Neural cell (in vitro differentiated cells): ENCODE measurements around the gene SGCE.

Source experiments
- EP300 ChIP-seq: fragments of 450-650 bp; conservative IDR thresholded peaks from 2 replicates; pipeline ENCODE4 v1.6.1; 2014; ENCODE audit warnings: antibody characterized with exemption, mild to moderate bottlenecking, moderate library complexity; ENCODE audit not compliant: poor library complexity, severe bottlenecking
- EZH2 ChIP-seq: fragments of 200-600, 300-800 bp; shearing (Covaris generic), sonication (generic); IDR thresholded peaks from 2 replicates; pipeline ENCODE4 v1.6.1; 2014; ENCODE audit warnings: antibody characterized with exemption, low read length, borderline replicate concordance, mild to moderate bottlenecking; ENCODE audit not compliant: insufficient read depth, poor library complexity, severe bottlenecking
- MXI1 ChIP-seq: fragments of 450-650 bp; conservative IDR thresholded peaks from 2 replicates; pipeline ENCODE4 v1.6.1; 2014; ENCODE audit warnings: antibody characterized with exemption, mild to moderate bottlenecking; ENCODE audit not compliant: poor library complexity, severe bottlenecking
- POLR2AphosphoS5 ChIP-seq: IDR thresholded peaks from 2 replicates; pipeline ENCODE4 v1.6.1; 2012
- RAD21 ChIP-seq: fragments of 450-650 bp; conservative IDR thresholded peaks from 2 replicates; pipeline ENCODE4 v1.6.1; 2014; ENCODE audit warnings: antibody characterized with exemption, mild to moderate bottlenecking, moderate library complexity
- SMC3 ChIP-seq: fragments of 450-650 bp; conservative IDR thresholded peaks from 2 replicates; pipeline ENCODE4 v1.6.1; 2014; ENCODE audit warnings: antibody characterized with exemption, mild to moderate bottlenecking, moderate library complexity; ENCODE audit not compliant: poor library complexity
- TAF1 ChIP-seq: IDR thresholded peaks from 2 replicates; pipeline ENCODE4 v1.6.1; 2012; ENCODE audit warnings: low read depth
- TF ChIP-seq, protein P1 (sequence below): fragments of 450-650 bp; IDR thresholded peaks from 2 replicates; pipeline ENCODE4 v1.5.1; 2014; ENCODE audit warnings: antibody characterized with exemption, mild to moderate bottlenecking, moderate library complexity; ENCODE audit not compliant: poor library complexity, severe bottlenecking
- TF ChIP-seq, protein P2 (sequence below): IDR thresholded peaks from 2 replicates; pipeline ENCODE4 v1.6.1; 2012; ENCODE audit warnings: borderline replicate concordance

DNA sequence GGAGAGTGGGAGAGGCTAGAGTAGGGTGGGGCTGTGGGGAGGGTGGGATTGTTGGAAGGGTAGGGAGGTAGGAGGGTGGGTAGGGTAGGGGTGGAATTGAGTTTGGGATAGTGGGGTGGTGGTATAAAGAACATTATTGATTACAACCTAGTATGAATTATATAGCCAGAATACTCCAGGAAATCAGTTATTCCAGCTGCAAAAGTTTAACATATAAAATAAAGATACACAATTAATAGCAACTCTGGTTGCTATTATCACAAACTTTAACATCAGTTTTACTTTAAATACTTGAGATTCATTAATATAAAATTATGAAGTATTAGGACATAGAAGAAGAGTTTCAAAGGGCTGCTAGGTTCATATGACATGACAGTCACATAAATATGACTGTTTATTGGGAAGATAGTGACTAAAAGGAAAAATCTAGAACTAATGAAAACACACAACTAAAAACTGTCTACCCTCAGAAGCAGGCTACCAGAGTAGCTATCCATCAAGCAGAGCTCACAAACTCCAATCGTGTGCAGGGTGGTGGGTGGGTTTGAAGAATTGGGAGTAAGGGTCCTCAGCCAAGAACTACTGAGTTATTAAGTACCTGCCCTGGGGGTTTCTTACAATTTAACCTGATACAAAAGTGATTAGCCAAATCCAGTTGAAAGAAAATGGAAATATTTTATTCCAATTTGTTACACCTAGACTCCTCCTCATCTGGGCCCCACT is 14.0 kb upstream of the SGCE start:
- TF ChIP-seq TAF1 (no peak), EZH2 (no peak), RAD21 (no peak), POLR2AphosphoS5 (no peak), EP300 (no peak), MXI1 (no peak), SMC3 (no peak)
- TF ChIP-seq, protein P1, sequence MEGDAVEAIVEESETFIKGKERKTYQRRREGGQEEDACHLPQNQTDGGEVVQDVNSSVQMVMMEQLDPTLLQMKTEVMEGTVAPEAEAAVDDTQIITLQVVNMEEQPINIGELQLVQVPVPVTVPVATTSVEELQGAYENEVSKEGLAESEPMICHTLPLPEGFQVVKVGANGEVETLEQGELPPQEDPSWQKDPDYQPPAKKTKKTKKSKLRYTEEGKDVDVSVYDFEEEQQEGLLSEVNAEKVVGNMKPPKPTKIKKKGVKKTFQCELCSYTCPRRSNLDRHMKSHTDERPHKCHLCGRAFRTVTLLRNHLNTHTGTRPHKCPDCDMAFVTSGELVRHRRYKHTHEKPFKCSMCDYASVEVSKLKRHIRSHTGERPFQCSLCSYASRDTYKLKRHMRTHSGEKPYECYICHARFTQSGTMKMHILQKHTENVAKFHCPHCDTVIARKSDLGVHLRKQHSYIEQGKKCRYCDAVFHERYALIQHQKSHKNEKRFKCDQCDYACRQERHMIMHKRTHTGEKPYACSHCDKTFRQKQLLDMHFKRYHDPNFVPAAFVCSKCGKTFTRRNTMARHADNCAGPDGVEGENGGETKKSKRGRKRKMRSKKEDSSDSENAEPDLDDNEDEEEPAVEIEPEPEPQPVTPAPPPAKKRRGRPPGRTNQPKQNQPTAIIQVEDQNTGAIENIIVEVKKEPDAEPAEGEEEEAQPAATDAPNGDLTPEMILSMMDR = no peak
- TF ChIP-seq, protein P2, sequence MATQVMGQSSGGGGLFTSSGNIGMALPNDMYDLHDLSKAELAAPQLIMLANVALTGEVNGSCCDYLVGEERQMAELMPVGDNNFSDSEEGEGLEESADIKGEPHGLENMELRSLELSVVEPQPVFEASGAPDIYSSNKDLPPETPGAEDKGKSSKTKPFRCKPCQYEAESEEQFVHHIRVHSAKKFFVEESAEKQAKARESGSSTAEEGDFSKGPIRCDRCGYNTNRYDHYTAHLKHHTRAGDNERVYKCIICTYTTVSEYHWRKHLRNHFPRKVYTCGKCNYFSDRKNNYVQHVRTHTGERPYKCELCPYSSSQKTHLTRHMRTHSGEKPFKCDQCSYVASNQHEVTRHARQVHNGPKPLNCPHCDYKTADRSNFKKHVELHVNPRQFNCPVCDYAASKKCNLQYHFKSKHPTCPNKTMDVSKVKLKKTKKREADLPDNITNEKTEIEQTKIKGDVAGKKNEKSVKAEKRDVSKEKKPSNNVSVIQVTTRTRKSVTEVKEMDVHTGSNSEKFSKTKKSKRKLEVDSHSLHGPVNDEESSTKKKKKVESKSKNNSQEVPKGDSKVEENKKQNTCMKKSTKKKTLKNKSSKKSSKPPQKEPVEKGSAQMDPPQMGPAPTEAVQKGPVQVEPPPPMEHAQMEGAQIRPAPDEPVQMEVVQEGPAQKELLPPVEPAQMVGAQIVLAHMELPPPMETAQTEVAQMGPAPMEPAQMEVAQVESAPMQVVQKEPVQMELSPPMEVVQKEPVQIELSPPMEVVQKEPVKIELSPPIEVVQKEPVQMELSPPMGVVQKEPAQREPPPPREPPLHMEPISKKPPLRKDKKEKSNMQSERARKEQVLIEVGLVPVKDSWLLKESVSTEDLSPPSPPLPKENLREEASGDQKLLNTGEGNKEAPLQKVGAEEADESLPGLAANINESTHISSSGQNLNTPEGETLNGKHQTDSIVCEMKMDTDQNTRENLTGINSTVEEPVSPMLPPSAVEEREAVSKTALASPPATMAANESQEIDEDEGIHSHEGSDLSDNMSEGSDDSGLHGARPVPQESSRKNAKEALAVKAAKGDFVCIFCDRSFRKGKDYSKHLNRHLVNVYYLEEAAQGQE = no peak
